CD4-positive, CD25-positive, alpha-beta regulatory T cell (primary cell): ENCODE measurements around the gene LRRTM2. TPM values are rescaled to one million over a fixed set of nuclear protein-coding genes. Genes with fewer than 3 reads are reported as not detected.

Source experiments
- ATAC-seq, 2 donors: fragments of 150-1000 bp; cut with Tn5 transposase; one replicate each; pipeline ENCODE4 v1.10.0; 2021; ENCODE audit warnings: low read depth in 2 of 2, moderate number of reproducible peaks in 2 of 2, moderate library complexity in 1 of 2
- DNase-seq, 3 donors: peaks; one replicate each; pipeline versions ENCODE4 v3.0.0 to v3.0.0-alpha.2; 2012 to 2022; ENCODE audit warnings: mixed read lengths in 1 of 3
- H3K27ac ChIP-seq: one replicate; pipeline ENCODE4 v1.7.0; 2013; ENCODE audit warnings: mild to moderate bottlenecking, low read length; ENCODE audit not compliant: insufficient read depth, poor library complexity, severe bottlenecking
- H3K27me3 ChIP-seq: one replicate; pipeline ENCODE4 v1.7.0; 2013; ENCODE audit warnings: low read length; ENCODE audit not compliant: control insufficient read depth, insufficient read depth
- H3K36me3 ChIP-seq: one replicate; pipeline ENCODE4 v1.7.0; 2013; ENCODE audit warnings: mild to moderate bottlenecking, low read length, moderate library complexity; ENCODE audit not compliant: control insufficient read depth, insufficient read depth
- H3K4me1 ChIP-seq: 2 replicates; pipeline ENCODE4 v1.7.0; 2013; ENCODE audit warnings: mild to moderate bottlenecking, low read length; ENCODE audit not compliant: insufficient read depth, control insufficient read depth, poor library complexity, severe bottlenecking
- H3K4me3 ChIP-seq: one replicate; pipeline ENCODE4 v1.7.0; 2013; ENCODE audit warnings: low read depth, mild to moderate bottlenecking, low read length, moderate library complexity
- H3K9me3 ChIP-seq, 2 experiments: 1 replicate in 1 of 2; 2 replicates in 1 of 2; pipeline ENCODE4 v1.7.0; 2013; ENCODE audit warnings: low read length in 2 of 2, mild to moderate bottlenecking in 1 of 2, moderate library complexity in 1 of 2; ENCODE audit not compliant: control insufficient read depth in 2 of 2
- H3K27ac Mint-ChIP-seq, 3 donors: one replicate each; pipeline ENCODE4 v1.8.0; 2020 to 2022; ENCODE audit warnings: mild to moderate bottlenecking in 3 of 3, mixed read lengths in 3 of 3, moderate library complexity in 2 of 3
- H3K27me3 Mint-ChIP-seq: one replicate; pipeline ENCODE4 v1.8.0; 2022; ENCODE audit warnings: mild to moderate bottlenecking, mixed read lengths
- H3K36me3 Mint-ChIP-seq: one replicate; pipeline ENCODE4 v1.8.0; 2020; ENCODE audit warnings: mixed read lengths
- H3K4me1 Mint-ChIP-seq, 4 donors: one replicate each; pipeline ENCODE4 v1.8.0; 2020 to 2022; ENCODE audit warnings: mixed read lengths in 4 of 4, mild to moderate bottlenecking in 1 of 4
- H3K4me3 Mint-ChIP-seq, 4 donors: one replicate each; pipeline ENCODE4 v1.8.0; 2020 to 2022; ENCODE audit warnings: mild to moderate bottlenecking in 4 of 4, mixed read lengths in 4 of 4, moderate library complexity in 3 of 4
- H3K9me3 Mint-ChIP-seq, 7 donors: one replicate each; pipeline ENCODE4 v1.8.0; 2020 to 2022; ENCODE audit warnings: mixed read lengths in 7 of 7, mild to moderate bottlenecking in 3 of 7, moderate library complexity in 2 of 7
- polyA plus RNA-seq, 4 donors: library from polyadenylated mRNA; unstranded; fragments of 300-500 nt; fragmentation: Illumina TruSeq; gene quantifications; one replicate each; pipeline ENCODE4 v1.2.3, GENCODE V29; 2021
- total RNA-seq: library from RNA; stranded (reverse); gene quantifications from one replicate; pipeline ENCODE4 v1.2.3, GENCODE V29; 2022

The LRRTM2 gene
- total and polyA plus RNA-seq, 5 donors from 2014 or later: 0.07 to 0.11 TPM; not detected in 3

GRCh38 chr5:138849882-138850281, 25.3 kb downstream of the LRRTM2 start:
- Mint-ChIP-seq H3K27me3 (peaks cover 4% of the 10 kb centered on the region), H3K27ac (no peak overlapping the region), H3K9me3 (peaks cover 0 to 2% (median 0%) of the 10 kb centered on the region in 7 donors), H3K4me3 (no peak overlapping the region), H3K4me1 (peaks cover 21 to 40% (median 31%) of the 10 kb centered on the region in 4 donors), H3K36me3 (no peaks in the 10 kb centered on the region)
- Histone ChIP-seq H3K9me3 (no peaks in the 10 kb centered on the region), H3K4me1 (peaks cover 8% of the 10 kb centered on the region), H3K4me3 (no peak overlapping the region), H3K27ac (no peak overlapping the region), H3K36me3 (no peaks in the 10 kb centered on the region), H3K27me3 (no peaks in the 10 kb centered on the region)
- DNase-seq (no peak), ATAC-seq (no peak)

DNA sequence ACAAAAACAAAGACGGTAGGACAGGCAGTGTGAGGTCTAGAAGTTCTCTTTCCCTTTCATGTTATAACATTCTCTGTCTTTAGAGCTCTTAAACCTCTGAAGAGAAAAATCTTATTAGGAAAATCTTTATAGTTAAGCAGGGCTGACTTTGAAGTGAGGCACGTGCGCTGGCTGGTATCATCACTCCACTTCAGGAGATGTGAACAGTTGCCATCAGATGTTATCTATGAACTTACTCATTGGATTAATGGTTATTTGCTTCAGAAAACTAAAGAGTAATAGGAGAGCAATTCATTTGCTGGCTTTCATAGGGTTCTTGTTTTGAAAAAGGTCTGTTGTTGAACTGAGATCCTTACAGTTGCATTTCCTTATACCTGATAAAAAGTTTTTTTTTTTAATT, 25.7 kb downstream of the LRRTM2 start:
- Mint-ChIP-seq H3K4me1 (peaks cover 19 to 40% (median 27%) of the 10 kb centered on the region in 4 donors), H3K9me3 (peaks cover 0 to 2% (median 0%) of the 10 kb centered on the region in 7 donors), H3K4me3 (peak overlapping the region in 1 of 4 donors; percentile 8), H3K36me3 (no peaks in the 10 kb centered on the region), H3K27me3 (peaks cover 4% of the 10 kb centered on the region), H3K27ac (no peak overlapping the region)
- ATAC-seq (no peak), DNase-seq (no peak)
- Histone ChIP-seq H3K4me3 (peak overlapping the region; percentile 21), H3K36me3 (no peaks in the 10 kb centered on the region), H3K9me3 (no peaks in the 10 kb centered on the region), H3K4me1 (peaks cover 8% of the 10 kb centered on the region), H3K27me3 (no peaks in the 10 kb centered on the region), H3K27ac (no peak overlapping the region)

DNA sequence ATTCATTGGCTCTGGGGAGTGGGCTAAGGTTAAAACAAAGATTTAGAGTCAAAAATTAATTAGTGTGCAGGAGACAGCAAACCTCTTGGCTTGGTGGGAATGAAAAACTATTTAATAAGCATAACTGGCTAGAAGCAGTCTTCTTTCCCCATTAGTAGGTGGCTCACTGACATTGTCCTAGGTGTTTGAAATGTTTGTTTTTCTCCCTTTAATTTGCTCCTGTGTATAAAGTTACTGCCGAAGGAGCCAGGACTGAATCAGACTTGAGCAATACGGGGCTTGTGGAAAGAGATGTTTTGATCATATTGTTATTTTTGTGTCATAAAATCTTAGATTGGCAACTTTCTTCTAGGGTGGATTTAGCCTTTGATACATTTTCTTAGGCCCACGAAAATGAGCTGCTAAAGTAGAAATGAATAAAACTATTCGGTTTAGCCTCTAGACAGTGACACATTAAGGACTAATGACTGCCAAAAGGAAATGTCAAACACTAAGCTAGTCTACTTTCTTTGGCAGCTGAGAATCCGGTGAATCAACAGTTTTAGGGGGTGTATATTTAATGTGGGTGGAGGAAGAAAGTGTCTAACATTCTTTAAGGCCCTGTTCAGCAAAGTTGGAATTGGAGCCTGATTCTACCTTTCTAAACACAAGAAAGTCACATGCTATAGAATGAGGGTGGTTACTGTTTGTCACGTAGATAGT, 30.2 kb downstream of the LRRTM2 start:
- H3K9me3 ChIP-seq: no peaks in the 10 kb centered on the region
- Mint-ChIP-seq H3K27me3 (no peaks in the 10 kb centered on the region), H3K4me1 (peaks cover 2 to 27% (median 13%) of the 10 kb centered on the region in 4 donors), H3K27ac (no peak overlapping the region), H3K4me3 (no peak overlapping the region), H3K36me3 (no peaks in the 10 kb centered on the region), H3K9me3 (no peaks in the 10 kb centered on the region)
- no peak overlapping the region for H3K4me3 ChIP-seq
- H3K27me3 ChIP-seq: no peaks in the 10 kb centered on the region
- H3K4me1 ChIP-seq: no peaks in the 10 kb centered on the region
- no peak overlapping the region for H3K27ac ChIP-seq
- no peak for DNase-seq
- no peak for ATAC-seq
- H3K36me3 ChIP-seq: no peaks in the 10 kb centered on the region

GRCh38 chr5:138844125-138844461, 31.0 kb downstream of the LRRTM2 start:
- no peaks in the 10 kb centered on the region for H3K27me3 ChIP-seq
- no peaks in the 10 kb centered on the region for H3K36me3 ChIP-seq
- H3K4me3 ChIP-seq: no peak overlapping the region
- peaks cover 7 to 24% (median 8%) of the 10 kb centered on the region in 4 donors for H3K4me1 Mint-ChIP-seq
- no peak overlapping the region for H3K27ac ChIP-seq
- no peak overlapping the region for H3K4me3 Mint-ChIP-seq
- no peak for DNase-seq
- H3K9me3 Mint-ChIP-seq: no peaks in the 10 kb centered on the region
- H3K27ac Mint-ChIP-seq: no peak overlapping the region
- no peak for ATAC-seq
- H3K4me1 ChIP-seq: no peaks in the 10 kb centered on the region
- no peaks in the 10 kb centered on the region for H3K27me3 Mint-ChIP-seq
- no peaks in the 10 kb centered on the region for H3K9me3 ChIP-seq
- H3K36me3 Mint-ChIP-seq: no peaks in the 10 kb centered on the region

DNA sequence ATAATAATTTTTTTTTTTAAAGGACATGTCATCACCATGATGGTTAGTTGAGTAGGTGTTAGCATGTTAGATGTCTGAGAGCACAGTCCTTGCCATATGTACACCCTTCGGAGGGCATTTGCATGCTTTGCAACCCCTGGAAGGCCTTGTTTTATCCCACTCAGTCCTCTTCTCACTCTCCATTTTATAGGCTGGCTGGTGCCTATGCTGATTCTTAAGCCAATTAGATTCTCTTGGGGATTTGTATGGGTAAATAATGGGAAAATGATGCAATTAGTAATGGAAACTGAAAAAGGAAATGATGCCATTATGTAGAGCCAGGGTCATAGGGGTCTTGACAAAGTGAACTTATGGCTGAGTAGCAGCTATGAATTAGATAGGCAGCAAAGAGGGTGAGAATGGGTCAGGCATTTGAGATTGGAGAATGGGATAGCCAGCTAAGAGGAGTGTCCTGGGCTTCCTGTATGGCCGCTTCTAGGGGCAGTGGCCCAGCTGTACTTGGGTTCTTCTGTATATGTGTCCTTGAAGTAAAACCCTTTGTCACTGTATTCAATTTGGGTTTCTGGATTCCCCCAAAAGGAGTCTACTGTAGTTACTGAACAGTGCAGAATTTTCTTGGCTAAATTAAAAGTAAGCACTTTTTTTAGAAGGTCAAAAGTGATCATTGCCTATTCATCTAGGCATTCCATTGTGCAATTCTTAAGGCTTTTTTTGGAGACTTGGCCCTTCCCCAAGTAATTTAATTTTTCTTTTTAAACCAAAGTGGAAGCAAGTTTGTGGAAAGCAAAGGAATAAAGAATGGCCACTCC, 31.6 kb downstream of the LRRTM2 start:
- H3K27me3 Mint-ChIP-seq: no peaks in the 10 kb centered on the region
- ATAC-seq (no peak), DNase-seq (no peak)
- H3K4me3 Mint-ChIP-seq: no peak overlapping the region
- Histone ChIP-seq H3K36me3 (no peaks in the 10 kb centered on the region), H3K4me1 (no peaks in the 10 kb centered on the region), H3K9me3 (no peaks in the 10 kb centered on the region), H3K27me3 (no peaks in the 10 kb centered on the region), H3K4me3 (no peak overlapping the region), H3K27ac (no peak overlapping the region)
- peaks cover 3 to 18% (median 7%) of the 10 kb centered on the region in 4 donors for H3K4me1 Mint-ChIP-seq
- H3K9me3 Mint-ChIP-seq: no peaks in the 10 kb centered on the region
- no peaks in the 10 kb centered on the region for H3K36me3 Mint-ChIP-seq
- H3K27ac Mint-ChIP-seq: no peak overlapping the region

DNA sequence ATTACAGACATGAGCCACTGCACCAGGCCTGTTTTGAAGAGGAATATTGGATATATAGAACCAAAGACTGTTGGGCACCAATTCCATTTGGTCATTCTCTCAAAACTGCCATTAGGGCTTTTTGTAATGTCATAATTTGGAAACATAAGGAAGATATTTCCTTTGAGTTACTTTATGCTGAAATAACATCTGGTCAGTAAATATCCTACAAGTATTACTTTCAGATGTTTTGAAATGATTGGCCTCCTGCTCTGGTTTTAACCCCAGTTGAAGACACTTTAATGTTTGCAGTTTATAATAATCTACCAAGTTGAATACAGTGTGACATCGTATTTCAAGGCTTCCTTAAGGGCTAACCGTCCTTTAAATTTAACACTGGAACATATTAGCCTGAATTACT, 33.6 kb downstream of the LRRTM2 start:
- Histone ChIP-seq H3K4me1 (no peaks in the 10 kb centered on the region), H3K36me3 (no peaks in the 10 kb centered on the region), H3K27me3 (no peaks in the 10 kb centered on the region), H3K9me3 (no peaks in the 10 kb centered on the region), H3K27ac (no peak overlapping the region), H3K4me3 (no peak overlapping the region)
- DNase-seq: no peak
- no peak overlapping the region for H3K27ac Mint-ChIP-seq
- H3K36me3 Mint-ChIP-seq: no peaks in the 10 kb centered on the region
- H3K27me3 Mint-ChIP-seq: no peaks in the 10 kb centered on the region
- H3K4me1 Mint-ChIP-seq: peaks cover 0 to 8% (median 3%) of the 10 kb centered on the region in 4 donors
- ATAC-seq: no peak
- no peaks in the 10 kb centered on the region for H3K9me3 Mint-ChIP-seq
- H3K4me3 Mint-ChIP-seq: no peak overlapping the region

DNA sequence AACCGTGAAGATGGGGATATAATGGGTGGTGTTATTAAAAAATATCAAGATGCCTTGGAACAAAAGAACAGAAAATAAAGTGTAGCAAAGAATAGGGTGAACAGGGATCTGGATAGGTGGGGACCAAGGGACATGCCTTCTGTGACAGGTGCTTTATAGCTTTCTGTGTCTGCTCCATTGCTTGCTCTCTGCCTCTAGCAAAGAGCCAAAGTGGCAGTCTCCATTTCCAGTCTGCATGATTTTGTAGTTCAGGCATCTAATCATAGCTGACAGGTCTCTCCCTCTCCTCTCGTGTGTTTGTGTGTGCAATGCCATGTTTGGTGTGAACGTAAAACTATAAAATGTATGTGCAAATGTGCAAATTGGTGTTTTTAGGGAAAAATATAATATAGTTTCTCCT, 35.0 kb downstream of the LRRTM2 start:
- H3K9me3 Mint-ChIP-seq: no peaks in the 10 kb centered on the region
- no peaks in the 10 kb centered on the region for H3K27me3 Mint-ChIP-seq
- Histone ChIP-seq H3K4me1 (no peaks in the 10 kb centered on the region), H3K36me3 (no peaks in the 10 kb centered on the region), H3K27ac (no peak overlapping the region), H3K27me3 (no peaks in the 10 kb centered on the region), H3K4me3 (no peak overlapping the region), H3K9me3 (no peaks in the 10 kb centered on the region)
- no peak overlapping the region for H3K27ac Mint-ChIP-seq
- H3K4me3 Mint-ChIP-seq: no peak overlapping the region
- DNase-seq (no peak), ATAC-seq (no peak)
- no peaks in the 10 kb centered on the region for H3K36me3 Mint-ChIP-seq
- peaks cover 0 to 8% (median 4%) of the 10 kb centered on the region in 4 donors for H3K4me1 Mint-ChIP-seq
